PC-3 (cell line): ENCODE measurements around the gene MRPL49. TPM values are rescaled to one million over a fixed set of nuclear protein-coding genes. Genes with fewer than 3 reads are reported as not detected.
A peak's percentile ranks its signal among the peaks of the same experiment; 100 is the strongest.

Source experiments
- ATAC-seq: fragments of 200-7000 bp; cut with Tn5 transposase; 2 replicates; pipeline ENCODE4 v1.9.1; 2020; ENCODE audit warnings: mild to moderate bottlenecking, moderate library complexity
- BruUV-seq: library from RNA; stranded (reverse); fragments of 400-500 nt; replicated peaks from 2 replicates; lab custom pipeline; 2021; lab: Mats Ljungman, UMichigan
- CTCF ChIA-PET: fragments of 300-600 bp; sonication (Branson Sonifier 250); formaldehyde crosslinking; loops from one replicate; lab custom pipeline; 2022; ENCODE audit warnings: antibody characterized with exemption; lab: Charles Lee
- POLR2A ChIA-PET: fragments of 300-600 bp; sonication (Branson Sonifier 250); formaldehyde crosslinking; loops from one replicate; lab custom pipeline; 2022; ENCODE audit warnings: antibody characterized with exemption; ENCODE audit not compliant: unreplicated experiment; lab: Charles Lee
- DNase-seq: peaks from one replicate; pipeline ENCODE4 v3.0.0-alpha.2; 2015
- H2AFZ ChIP-seq: fragments of 300-600 bp; sonication (generic); 2 replicates; pipeline ENCODE4 v1.6.0; 2016; ENCODE audit warnings: antibody characterized with exemption, low read length
- H3F3A ChIP-seq: fragments of 300-600 bp; sonication (generic); one replicate; pipeline ENCODE4 v1.6.0; 2017; ENCODE audit warnings: antibody characterized with exemption, low read length, control low read depth, mild to moderate bottlenecking; ENCODE audit not compliant: unreplicated experiment
- H3K27ac ChIP-seq: fragments of 300-600 bp; sonication (generic); 2 replicates; pipeline ENCODE4 v1.5.1; 2016; ENCODE audit warnings: mild to moderate bottlenecking, low read length
- H3K27me3 ChIP-seq: fragments of 300-600 bp; sonication (generic); 2 replicates; pipeline ENCODE4 v1.6.1; 2016; ENCODE audit warnings: low read length, mixed read lengths
- H3K36me3 ChIP-seq: fragments of 300-600 bp; sonication (generic); 2 replicates; pipeline ENCODE4 v1.6.1; 2016; ENCODE audit warnings: low read depth, mixed run types, low read length, mixed read lengths
- H3K4me1 ChIP-seq: fragments of 300-600 bp; sonication (generic); 2 replicates; pipeline ENCODE4 v1.5.1; 2016; ENCODE audit warnings: low read length; ENCODE audit not compliant: insufficient read depth
- H3K4me2 ChIP-seq: fragments of 300-600 bp; sonication (generic); 2 replicates; pipeline ENCODE4 v1.6.0; 2016; ENCODE audit warnings: low read length
- H3K4me3 ChIP-seq: fragments of 300-600 bp; sonication (generic); 2 replicates; pipeline ENCODE4 v1.5.1; 2016; ENCODE audit warnings: mild to moderate bottlenecking, low read length, mixed read lengths
- H3K79me2 ChIP-seq: fragments of 300-600 bp; sonication (generic); 2 replicates; pipeline ENCODE4 v1.6.1; 2017; ENCODE audit warnings: low read length, mixed read lengths
- H3K9ac ChIP-seq: fragments of 300-600 bp; sonication (generic); 2 replicates; pipeline ENCODE4 v1.6.0; 2016; ENCODE audit warnings: mild to moderate bottlenecking, low read length
- H3K9me2 ChIP-seq: fragments of 300-600 bp; sonication (generic); replicated peaks from 2 replicates; pipeline ENCODE4 v1.6.1; 2016; ENCODE audit warnings: mixed run types, low read length, mixed read lengths
- H3K9me3 ChIP-seq: fragments of 300-600 bp; sonication (generic); 2 replicates; pipeline ENCODE4 v1.6.1; 2016; ENCODE audit warnings: low read length, mixed read lengths
- H4K20me1 ChIP-seq: fragments of 300-600 bp; sonication (generic); 2 replicates; pipeline ENCODE4 v1.6.1; 2016; ENCODE audit warnings: low read length, mixed read lengths
- CTCF ChIP-seq: fragments of 300-600 bp; sonication (generic); conservative IDR thresholded peaks from 2 replicates; pipeline ENCODE4 v1.5.1; 2017; ENCODE audit warnings: antibody characterized with exemption, low read depth, mild to moderate bottlenecking, low read length
- EZH2 ChIP-seq: fragments of 300-600 bp; sonication (generic); IDR thresholded peaks from one replicate; pipeline ENCODE4 v1.6.1; 2017; ENCODE audit warnings: antibody characterized with exemption, mild to moderate bottlenecking, low read length; ENCODE audit not compliant: unreplicated experiment
- EZH2phosphoT487 ChIP-seq: fragments of 300-600 bp; sonication (generic); IDR thresholded peaks from 2 replicates; pipeline ENCODE4 v1.6.1; 2018; ENCODE audit warnings: mild to moderate bottlenecking, antibody characterized with exemption, low read length, borderline replicate concordance
- intact Hi-C: fragments of 100-400 bp; cut with micrococcal nuclease; formaldehyde crosslinking; loops from 2 replicates; pipeline ENCODE4 v1.9.0; 2023
- total RNA-seq: library from RNA; depleted of rRNA; stranded (reverse); fragments of >200 nt; gene quantifications from 2 replicates; pipeline ENCODE4 v1.2.3, GENCODE V29; 2014

The MRPL49 gene
- total RNA-seq, 1 experiment from 2014 or later = 163 TPM

GRCh38 chr11:65090628-65091027 lies 31.5 kb upstream of the MRPL49 start:
- Histone ChIP-seq H3K27ac (no peak overlapping the region), H3K9me2 (no peaks in the 10 kb centered on the region), H2AFZ (no peak overlapping the region), H3K9me3 (no peaks in the 10 kb centered on the region), H4K20me1 (no peaks in the 10 kb centered on the region), H3K4me2 (no peak overlapping the region), H3F3A (no peaks in the 10 kb centered on the region), H3K9ac (no peak overlapping the region), H3K27me3 (no peaks in the 10 kb centered on the region), H3K36me3 (peaks cover 10% of the 10 kb centered on the region; the same call in 1 of the 2 replicates), H3K79me2 (peaks cover 4% of the 10 kb centered on the region), H3K4me1 (peaks cover 2% of the 10 kb centered on the region; the same call in 1 of the 2 replicates), H3K4me3 (no peak overlapping the region)
- intact Hi-C loops = no loop called here
- TF ChIP-seq CTCF = no peak
- TF ChIP-seq EZH2 = no peak
- no peak for TF ChIP-seq EZH2phosphoT487
- POLR2A ChIA-PET = interaction anchor here (0.5 kb wide), 1 partner anchor 810 kb away, joined by 3 read pairs; the partner anchor contains the start of gene FOSL1
- no TSS peak for BruUV-seq
- CTCF ChIA-PET = interaction anchor here (0.6 kb wide), 1 partner anchor 352 kb away, joined by 4 read pairs; no protein-coding TSS in a partner anchor
- DNase-seq (no peak), ATAC-seq (no peak)

GRCh38 chr11:65095427-65095826 lies 26.7 kb upstream of the MRPL49 start:
- peaks cover 28% of the 10 kb centered on the region for H3K79me2 ChIP-seq
- POLR2A ChIA-PET = interaction anchor here (0.6 kb wide), 1 partner anchor 444 kb away, joined by 6 read pairs; no protein-coding TSS in a partner anchor
- DNase-seq (no peak), ATAC-seq (no peak)
- H3K9me2 ChIP-seq = no peaks in the 10 kb centered on the region
- no TSS peak for BruUV-seq
- H3K27ac ChIP-seq = no peak overlapping the region; the same call in 1 of the 2 replicates
- H3K36me3 ChIP-seq = no peaks in the 10 kb centered on the region; the same call in 1 of the 2 replicates
- peak overlapping the region; percentile 88 for H3K9ac ChIP-seq
- peaks cover 13% of the 10 kb centered on the region for H3K4me1 ChIP-seq
- peak overlapping the region; percentile 99 for H3K4me2 ChIP-seq
- no peaks in the 10 kb centered on the region for H3F3A ChIP-seq
- CTCF ChIA-PET = no interaction called here
- no peaks in the 10 kb centered on the region for H3K27me3 ChIP-seq
- no peak for TF ChIP-seq EZH2
- TF ChIP-seq EZH2phosphoT487 = no peak
- no peak for TF ChIP-seq CTCF
- H4K20me1 ChIP-seq = no peaks in the 10 kb centered on the region
- peak overlapping the region; percentile 89 for H2AFZ ChIP-seq
- no peaks in the 10 kb centered on the region for H3K9me3 ChIP-seq
- intact Hi-C loops = no loop called here
- peak overlapping the region; percentile 84 for H3K4me3 ChIP-seq
